ENCODE data around the gene UST.

GRCh38 chr6:148850964-148851363 is 104.1 kb downstream of the UST start:
- TF ChIP-seq, protein P1, sequence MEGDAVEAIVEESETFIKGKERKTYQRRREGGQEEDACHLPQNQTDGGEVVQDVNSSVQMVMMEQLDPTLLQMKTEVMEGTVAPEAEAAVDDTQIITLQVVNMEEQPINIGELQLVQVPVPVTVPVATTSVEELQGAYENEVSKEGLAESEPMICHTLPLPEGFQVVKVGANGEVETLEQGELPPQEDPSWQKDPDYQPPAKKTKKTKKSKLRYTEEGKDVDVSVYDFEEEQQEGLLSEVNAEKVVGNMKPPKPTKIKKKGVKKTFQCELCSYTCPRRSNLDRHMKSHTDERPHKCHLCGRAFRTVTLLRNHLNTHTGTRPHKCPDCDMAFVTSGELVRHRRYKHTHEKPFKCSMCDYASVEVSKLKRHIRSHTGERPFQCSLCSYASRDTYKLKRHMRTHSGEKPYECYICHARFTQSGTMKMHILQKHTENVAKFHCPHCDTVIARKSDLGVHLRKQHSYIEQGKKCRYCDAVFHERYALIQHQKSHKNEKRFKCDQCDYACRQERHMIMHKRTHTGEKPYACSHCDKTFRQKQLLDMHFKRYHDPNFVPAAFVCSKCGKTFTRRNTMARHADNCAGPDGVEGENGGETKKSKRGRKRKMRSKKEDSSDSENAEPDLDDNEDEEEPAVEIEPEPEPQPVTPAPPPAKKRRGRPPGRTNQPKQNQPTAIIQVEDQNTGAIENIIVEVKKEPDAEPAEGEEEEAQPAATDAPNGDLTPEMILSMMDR (conservative IDR thresholded peaks at IDR 0.05; ENCODE audit: low read length): no peak
- TF ChIP-seq EZH2phosphoT487 (IDR thresholded peaks at IDR 0.05; ENCODE audit: borderline replicate concordance): no peak

Data from Loucy (cell line).